BE2C (cell line): ENCODE measurements around the gene TM9SF1.

Experiments used
- DNase-seq: peaks from one replicate; pipeline ENCODE4 v3.0.0-alpha.2; 2020
- H3K27me3 ChIP-seq: fragments of 250-450 bp; sonication (Bioruptor Pico); 2 replicates; pipeline ENCODE4 v1.5.1; 2020; ENCODE audit warnings: mild to moderate bottlenecking
- H3K36me3 ChIP-seq: fragments of 250-450 bp; sonication (Bioruptor Pico); 2 replicates; pipeline ENCODE4 v1.5.1; 2020; ENCODE audit warnings: mild to moderate bottlenecking
- H3K4me1 ChIP-seq: fragments of 250-450 bp; sonication (Bioruptor Pico); 2 replicates; pipeline ENCODE4 v1.5.1; 2020
- H3K4me3 ChIP-seq: 2 replicates; pipeline ENCODE4 v1.5.1; 2011; ENCODE audit warnings: low read depth, low read length
- H3K9me3 ChIP-seq: fragments of 250-450 bp; sonication (Bioruptor Pico); 2 replicates; pipeline ENCODE4 v1.5.1; 2020
- TF ChIP-seq, protein P1 (sequence below): IDR thresholded peaks from 2 replicates; pipeline ENCODE4 v1.5.1; 2012; ENCODE audit warnings: mild to moderate bottlenecking, low read depth, low read length

TM9SF1 gene

DNA sequence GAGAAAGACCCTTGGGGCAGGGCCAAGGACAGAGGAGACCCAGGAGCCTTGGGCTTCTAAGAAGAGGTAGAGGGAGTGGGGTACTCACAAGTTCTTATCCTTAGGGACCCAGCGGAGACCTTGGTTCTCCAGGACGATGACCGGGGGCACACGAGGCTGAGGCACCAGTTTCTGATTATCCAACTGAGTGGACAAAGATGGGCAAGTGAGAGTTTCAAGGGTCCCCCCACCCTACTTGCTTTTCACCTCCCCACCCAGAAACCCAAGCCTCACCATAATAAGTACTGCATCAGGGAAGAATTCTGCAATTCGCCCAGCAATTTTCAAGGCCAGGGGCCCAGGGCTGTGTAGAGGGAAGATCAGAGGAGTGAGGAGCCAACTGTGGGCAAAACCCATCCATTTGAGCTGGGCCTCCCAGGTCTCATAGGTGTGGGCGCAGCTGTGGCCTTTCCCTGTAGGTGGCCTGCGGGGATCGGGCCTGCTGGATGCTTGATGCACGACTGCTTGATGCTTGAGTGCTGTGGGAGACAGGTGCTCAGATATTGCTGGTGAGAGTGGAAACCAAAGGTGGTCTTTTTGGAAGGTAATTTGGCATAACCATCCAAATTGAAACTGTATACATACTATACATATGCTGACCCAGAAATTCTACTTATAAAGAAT is 55.8 kb downstream of the TM9SF1 start:
- Histone ChIP-seq H3K4me3 (peak overlapping the region; percentile 95), H3K9me3 (no peaks in the 10 kb centered on the region), H3K27me3 (no peaks in the 10 kb centered on the region), H3K36me3 (peaks cover 16% of the 10 kb centered on the region), H3K4me1 (no peaks in the 10 kb centered on the region)
- no peak for DNase-seq
- TF ChIP-seq, protein P1, sequence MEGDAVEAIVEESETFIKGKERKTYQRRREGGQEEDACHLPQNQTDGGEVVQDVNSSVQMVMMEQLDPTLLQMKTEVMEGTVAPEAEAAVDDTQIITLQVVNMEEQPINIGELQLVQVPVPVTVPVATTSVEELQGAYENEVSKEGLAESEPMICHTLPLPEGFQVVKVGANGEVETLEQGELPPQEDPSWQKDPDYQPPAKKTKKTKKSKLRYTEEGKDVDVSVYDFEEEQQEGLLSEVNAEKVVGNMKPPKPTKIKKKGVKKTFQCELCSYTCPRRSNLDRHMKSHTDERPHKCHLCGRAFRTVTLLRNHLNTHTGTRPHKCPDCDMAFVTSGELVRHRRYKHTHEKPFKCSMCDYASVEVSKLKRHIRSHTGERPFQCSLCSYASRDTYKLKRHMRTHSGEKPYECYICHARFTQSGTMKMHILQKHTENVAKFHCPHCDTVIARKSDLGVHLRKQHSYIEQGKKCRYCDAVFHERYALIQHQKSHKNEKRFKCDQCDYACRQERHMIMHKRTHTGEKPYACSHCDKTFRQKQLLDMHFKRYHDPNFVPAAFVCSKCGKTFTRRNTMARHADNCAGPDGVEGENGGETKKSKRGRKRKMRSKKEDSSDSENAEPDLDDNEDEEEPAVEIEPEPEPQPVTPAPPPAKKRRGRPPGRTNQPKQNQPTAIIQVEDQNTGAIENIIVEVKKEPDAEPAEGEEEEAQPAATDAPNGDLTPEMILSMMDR, result no peak
